HL-60/S4 treated with phorbol 12-myristate 13-acetate at 8.2 ng/mL for 4 days and 3 days (cell line): Measurements from ENCODE around the gene IDH3A.

Experiments used
- in situ Hi-C: fragments of 300-500 bp; cut with MboI; formaldehyde crosslinking; loops from 2 replicates; pipeline ENCODE4 v1.15.0; 2022; ENCODE audit warnings: low sequenced_read_pairs

The IDH3A gene

DNA sequence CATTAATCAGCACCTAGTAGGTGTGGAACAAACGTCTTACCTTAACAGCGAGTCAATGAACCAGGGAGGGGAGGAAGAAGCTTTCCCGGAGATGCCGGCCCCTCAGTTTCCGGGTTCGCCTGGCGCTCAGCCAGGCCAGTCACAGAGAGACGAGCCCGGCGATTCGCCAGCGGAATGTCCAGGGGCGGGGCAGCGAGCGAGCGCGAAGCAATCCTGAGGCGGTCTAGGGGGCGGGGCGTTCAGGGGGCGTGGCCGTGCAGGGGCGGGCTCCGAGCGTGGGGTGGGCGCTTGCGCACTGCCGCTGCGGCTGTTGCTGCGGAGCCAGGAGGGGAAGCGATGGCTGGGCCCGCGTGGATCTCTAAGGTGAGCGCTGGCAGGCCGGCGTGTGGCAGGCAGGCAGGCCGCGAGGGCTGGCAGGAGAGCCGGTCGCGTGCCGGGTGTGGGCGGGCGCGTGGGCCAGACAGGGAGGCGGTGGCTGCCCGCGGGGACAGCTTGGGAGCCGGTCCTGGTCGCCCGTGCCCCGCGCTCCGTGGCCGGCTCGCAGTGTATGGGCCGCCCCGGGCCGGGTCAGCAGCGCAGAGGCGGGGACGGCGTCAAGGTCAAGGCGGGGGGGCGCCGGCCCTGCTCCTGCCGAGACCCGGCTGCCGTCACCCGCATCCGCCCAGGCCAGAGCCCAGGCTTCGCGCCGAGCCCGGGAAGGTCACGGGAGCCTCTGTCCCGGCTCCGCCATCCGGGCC lies at the start of gene IDH3A:
IDH3A (plus strand) TSS at position 295 of the 737 bp plus-strand sequence; CDS start at position 337, 42 bp downstream.
- in situ Hi-C loops: no loop called here

GRCh38 chr15:78100886-78101285 lies 48.3 kb upstream of the IDH3A start:
- in situ Hi-C loops: loop anchor here (10.0 to 25.0 kb wide), 2 partner anchors 96 to 136 kb away; partner anchors contain the start of gene ACSBG1

DNA sequence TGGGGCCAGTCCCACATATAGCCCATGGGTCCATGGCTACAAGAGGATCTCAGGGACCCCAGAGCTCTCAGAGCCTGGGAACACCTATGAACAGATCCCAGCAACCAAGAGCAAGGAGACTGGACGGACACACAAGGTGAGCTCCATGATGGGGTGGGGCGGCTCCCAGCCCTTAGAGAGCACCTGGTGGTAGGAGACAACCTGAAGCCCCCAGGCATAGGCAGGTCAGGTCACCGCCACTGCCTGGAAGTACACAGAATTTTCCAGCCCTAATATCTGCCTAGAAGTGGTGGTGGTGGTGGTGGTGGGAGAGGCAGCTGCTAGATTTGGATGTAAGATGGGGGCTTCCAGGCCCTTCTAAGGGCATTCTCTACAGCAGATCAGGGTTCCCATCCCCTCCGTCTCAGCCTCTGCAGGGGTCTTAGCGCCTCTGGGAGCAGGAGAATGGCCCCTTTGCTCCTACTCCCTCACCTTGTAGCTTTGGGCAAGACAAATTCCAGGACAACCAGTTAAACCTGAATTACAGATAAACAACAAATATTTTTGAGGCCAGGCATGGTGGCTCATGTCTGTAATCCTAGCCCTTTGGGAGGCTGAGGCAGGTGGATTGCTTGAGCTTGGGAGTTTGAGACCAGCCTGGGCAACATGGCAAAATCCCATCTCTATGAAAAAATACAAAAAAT lies 47.6 kb upstream of the IDH3A start:
- in situ Hi-C loops: loop anchor here (10.0 to 25.0 kb wide), 2 partner anchors 97 to 136 kb away; partner anchors contain the start of gene ACSBG1

- in situ Hi-C loops: loop anchor here (10.0 to 25.0 kb wide), 2 partner anchors 97 to 135 kb away; partner anchors contain the start of gene ACSBG1
These were observed 47.0 kb upstream of the IDH3A start for GRCh38 chr15:78102211-78102610.

GRCh38 chr15:78102741-78103140 lies 46.4 kb upstream of the IDH3A start:
- in situ Hi-C loops: loop anchor here (10.0 to 25.0 kb wide), 2 partner anchors 98 to 135 kb away; partner anchors contain the start of gene ACSBG1

- in situ Hi-C loops: loop anchor here (10.0 to 25.0 kb wide), 2 partner anchors 99 to 134 kb away; partner anchors contain the start of gene ACSBG1
These were observed 45.6 kb upstream of the IDH3A start for GRCh38 chr15:78103406-78104118.

DNA sequence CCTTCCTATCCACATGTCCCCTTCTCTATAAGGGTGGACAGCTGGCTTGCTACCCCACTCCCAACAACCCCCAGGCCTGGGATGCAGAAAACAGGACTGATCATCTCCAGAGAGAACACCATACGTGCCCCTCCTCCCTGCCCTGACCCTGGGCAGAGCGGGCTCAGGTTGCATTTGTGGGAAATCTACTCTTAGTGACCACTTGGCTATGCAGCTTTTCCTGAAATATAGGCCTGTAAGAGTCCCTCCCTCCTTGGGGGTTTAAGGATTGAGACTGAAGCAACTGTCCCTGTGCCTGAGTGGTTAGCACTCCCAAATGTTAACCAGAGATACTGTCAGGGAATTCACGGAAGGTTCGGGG lies 45.1 kb upstream of the IDH3A start:
- in situ Hi-C loops: loop anchor here (10.0 to 25.0 kb wide), 2 partner anchors 99 to 133 kb away; partner anchors contain the start of gene ACSBG1

GRCh38 chr15:78104566-78105475 lies 44.3 kb upstream of the IDH3A start:
- in situ Hi-C loops: loop anchor here (10.0 to 25.0 kb wide), 2 partner anchors 100 to 132 kb away; partner anchors contain the start of gene ACSBG1

DNA sequence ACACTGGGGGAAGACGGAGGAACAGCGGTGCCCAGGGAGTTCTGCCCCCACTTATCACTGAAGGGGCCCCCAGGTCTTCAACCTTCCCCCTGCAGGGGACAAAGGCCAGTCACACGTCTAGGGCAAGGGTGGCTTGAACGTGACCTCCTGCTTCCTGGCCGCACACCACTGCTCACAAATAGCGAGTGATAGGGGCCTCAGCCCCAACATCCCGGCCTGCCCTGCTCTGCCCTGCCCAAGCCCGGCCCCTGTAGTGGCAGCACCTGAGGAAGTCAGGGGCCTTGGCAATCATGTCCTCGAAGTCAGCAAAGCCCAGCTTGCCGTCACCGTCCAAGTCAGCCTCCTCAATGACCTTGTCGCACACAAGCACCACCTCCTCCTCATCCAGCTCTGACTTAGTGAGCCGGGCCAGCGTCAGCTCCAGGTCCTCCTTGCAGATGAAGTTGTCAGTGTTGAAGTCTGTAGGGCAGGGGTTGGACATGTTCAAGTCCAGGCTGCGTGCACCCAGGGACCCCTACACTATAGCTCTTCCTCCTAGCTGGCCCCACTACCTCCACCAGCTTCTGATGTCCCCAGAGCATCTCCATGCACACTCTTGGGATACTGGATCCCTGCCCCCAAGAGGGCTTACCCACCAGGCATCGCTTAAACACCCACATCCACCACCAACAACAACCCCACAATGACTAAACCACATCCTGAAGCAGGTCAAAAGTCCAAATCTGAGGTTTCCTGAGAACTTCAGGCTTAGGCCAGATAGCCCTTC lies 43.5 kb upstream of the IDH3A start:
- in situ Hi-C loops: loop anchor here (10.0 to 25.0 kb wide), 2 partner anchors 101 to 132 kb away; partner anchors contain the start of gene ACSBG1

- in situ Hi-C loops: loop anchor here (10.0 to 25.0 kb wide), 2 partner anchors 103 to 130 kb away; partner anchors contain the start of gene ACSBG1
These were observed 41.7 kb upstream of the IDH3A start for GRCh38 chr15:78107471-78107870.

DNA sequence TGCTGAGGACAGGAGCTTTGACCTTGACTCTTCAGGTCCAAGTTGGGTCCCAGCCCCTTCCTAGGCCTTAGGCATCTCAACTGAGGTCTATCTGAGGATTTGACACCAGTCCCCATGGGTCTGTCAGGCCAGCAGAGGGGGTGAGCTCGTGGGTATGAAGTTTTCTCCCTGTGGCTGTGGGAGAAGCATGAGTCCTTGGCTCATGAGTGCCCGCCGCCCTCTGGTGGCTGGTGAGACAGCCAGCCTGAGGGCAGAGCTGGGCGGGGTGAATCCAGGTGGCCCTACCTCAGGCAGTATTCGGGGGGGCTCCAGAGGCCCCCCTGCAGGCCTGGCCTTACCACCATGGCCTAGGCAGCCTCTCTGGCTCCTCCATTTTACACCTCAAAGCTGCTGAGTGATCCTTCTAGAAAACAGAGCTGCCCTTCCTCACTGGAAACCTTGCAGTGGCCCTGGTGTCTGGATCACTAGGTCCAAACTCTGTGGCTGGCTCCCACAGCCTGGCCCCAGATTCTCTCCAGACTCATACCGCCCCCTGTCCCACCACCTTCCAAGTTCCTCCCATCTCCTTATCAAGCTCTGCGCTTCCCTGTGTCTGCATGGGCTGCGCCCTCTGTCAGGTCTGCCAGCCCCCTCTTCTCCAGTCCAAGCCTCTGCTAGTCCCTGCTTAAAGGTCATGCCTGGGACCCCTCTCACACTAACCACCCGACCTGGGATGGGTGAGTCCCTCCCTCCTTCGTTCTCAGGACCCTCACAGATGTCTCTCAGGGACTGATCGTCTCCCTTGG lies 40.7 kb upstream of the IDH3A start:
- in situ Hi-C loops: loop anchor here (10.0 to 25.0 kb wide), 2 partner anchors 104 to 129 kb away; partner anchors contain the start of gene ACSBG1

DNA sequence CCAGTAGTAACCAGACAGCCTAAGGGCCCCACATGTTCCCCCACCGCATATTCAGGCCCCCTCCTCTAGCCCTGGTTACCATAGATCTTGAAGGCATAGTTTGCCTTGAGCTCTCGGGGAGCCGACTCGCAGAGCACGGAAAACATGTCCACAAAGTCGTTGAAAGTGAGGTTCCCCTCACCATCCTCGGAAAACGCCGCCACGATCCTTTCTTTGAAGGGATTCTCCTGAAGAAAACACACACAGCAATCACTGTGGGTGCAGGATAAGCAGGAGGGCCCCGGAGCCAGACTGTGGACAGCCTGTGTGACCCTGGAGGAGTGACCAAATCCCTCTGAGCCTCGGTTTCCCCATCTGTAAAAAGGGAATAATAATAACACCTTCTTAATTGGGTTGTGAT lies 40.0 kb upstream of the IDH3A start:
- in situ Hi-C loops: loop anchor here (10.0 to 25.0 kb wide), 2 partner anchors 104 to 128 kb away; partner anchors contain the start of gene ACSBG1

GRCh38 chr15:78110096-78110495 lies 39.1 kb upstream of the IDH3A start:
- in situ Hi-C loops: loop anchor here (25.0 kb wide), 1 partner anchor 127 kb away; the partner anchor contains the start of gene ACSBG1

DNA sequence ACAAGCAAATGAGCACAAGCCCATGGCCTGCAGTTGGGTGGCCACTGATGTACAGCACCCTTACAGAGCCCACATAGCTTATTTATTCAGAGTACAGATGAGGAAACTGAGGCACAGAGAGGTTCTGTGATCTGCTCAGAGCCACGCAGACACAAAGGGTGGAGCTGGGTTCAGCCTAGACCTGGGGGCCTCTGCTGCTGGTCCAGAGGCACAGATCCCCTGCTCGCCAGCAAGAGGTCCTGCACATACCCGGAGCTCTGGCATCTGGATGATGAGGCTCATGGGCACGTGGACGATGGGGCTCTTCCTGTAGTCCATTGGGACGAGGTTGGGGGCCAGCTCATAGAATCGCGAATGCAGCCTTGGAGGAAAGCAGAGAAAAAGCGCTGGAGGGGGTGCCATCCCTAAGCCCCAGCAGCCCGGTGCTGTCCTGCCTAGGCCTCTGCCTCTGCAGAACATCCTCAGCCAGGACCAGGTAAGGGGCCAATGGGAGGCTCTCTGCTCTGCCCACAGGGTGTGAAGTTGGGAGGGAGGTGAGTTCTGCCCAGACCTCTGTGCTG lies 38.2 kb upstream of the IDH3A start:
- in situ Hi-C loops: loop anchor here (25.0 kb wide), 1 partner anchor 126 kb away; the partner anchor contains the start of gene ACSBG1

GRCh38 chr15:78111788-78112187 lies 37.4 kb upstream of the IDH3A start:
- in situ Hi-C loops: loop anchor here (25.0 kb wide), 1 partner anchor 126 kb away; the partner anchor contains the start of gene ACSBG1

GRCh38 chr15:78112551-78112950 lies 36.6 kb upstream of the IDH3A start:
- in situ Hi-C loops: loop anchor here (25.0 kb wide), 1 partner anchor 125 kb away; the partner anchor contains the start of gene ACSBG1

DNA sequence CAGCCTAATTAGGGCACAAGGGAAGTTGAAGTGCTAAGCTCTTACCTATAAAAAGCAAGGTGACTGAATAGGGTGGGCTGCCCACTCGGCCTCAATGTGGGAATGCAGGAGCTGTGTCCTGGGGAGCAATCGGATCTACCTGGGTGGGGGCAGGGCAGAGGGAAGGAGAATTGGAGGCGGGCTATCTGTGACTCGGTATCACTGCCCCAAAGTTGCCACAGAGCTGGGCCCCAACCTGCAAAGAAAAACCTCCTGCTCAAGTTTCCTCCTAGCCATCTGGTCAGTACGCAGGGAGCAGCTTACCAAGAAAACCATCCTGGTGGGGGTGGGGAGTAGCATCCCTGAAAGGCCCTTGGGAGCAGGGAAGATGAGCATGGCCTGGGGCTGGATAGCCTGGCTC lies 28.6 kb upstream of the IDH3A start:
- in situ Hi-C loops: loop anchor here (25.0 kb wide), 1 partner anchor 117 kb away; the partner anchor contains the start of gene ACSBG1
